ENCODE data around the gene GPC1.
"Not testable (repeated sequence)": the region's sequence is repeated elsewhere in the genome, so short reads cannot be mapped to it uniquely, and the experiment has no call there.

The GPC1 gene, protein sequence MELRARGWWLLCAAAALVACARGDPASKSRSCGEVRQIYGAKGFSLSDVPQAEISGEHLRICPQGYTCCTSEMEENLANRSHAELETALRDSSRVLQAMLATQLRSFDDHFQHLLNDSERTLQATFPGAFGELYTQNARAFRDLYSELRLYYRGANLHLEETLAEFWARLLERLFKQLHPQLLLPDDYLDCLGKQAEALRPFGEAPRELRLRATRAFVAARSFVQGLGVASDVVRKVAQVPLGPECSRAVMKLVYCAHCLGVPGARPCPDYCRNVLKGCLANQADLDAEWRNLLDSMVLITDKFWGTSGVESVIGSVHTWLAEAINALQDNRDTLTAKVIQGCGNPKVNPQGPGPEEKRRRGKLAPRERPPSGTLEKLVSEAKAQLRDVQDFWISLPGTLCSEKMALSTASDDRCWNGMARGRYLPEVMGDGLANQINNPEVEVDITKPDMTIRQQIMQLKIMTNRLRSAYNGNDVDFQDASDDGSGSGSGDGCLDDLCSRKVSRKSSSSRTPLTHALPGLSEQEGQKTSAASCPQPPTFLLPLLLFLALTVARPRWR

DNA sequence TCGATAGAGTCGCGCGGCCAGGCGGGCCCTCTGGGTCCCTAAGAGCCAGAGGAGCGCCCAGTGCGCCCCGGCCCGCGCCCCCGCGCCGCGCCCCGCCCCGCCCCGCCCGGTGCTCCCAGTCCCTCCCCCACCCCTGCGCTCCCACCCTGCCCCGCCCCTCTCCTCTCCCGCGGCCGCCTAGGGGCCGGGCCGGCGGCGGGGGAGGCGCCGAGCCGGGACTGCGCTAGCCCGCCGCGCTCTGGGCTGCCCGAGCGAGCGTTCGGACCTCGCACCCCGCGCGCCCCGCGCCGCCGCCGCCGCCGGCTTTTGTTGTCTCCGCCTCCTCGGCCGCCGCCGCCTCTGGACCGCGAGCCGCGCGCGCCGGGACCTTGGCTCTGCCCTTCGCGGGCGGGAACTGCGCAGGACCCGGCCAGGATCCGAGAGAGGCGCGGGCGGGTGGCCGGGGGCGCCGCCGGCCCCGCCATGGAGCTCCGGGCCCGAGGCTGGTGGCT is at the start of gene GPC1:
Gene GPC1 (plus strand): TSS at position 207 of the 491 bp plus-strand sequence. CDS start 256 bp downstream, at position 463.
- no peak for DNase-seq

DNA sequence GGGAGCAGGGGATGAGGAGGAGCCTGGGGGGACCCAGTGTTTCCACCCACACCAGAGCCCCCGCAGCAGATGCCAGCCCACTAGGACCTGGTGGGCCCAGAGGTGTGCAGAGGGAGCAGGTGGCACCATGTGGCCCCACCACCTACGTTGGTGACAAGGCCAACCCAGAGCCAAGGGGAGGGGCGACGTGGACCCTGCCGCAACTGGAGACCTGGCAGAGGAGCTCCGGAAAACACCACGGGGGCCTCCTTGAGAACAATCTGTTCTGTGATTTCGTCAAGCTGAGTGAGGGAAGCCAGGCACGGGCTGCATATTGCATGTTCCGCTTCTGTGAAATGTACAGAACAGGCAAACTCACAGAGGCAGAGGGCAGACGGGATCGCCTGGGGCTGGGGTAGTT is 49.1 kb upstream of the GPC1 start:
- DNase-seq = no peak

DNA sequence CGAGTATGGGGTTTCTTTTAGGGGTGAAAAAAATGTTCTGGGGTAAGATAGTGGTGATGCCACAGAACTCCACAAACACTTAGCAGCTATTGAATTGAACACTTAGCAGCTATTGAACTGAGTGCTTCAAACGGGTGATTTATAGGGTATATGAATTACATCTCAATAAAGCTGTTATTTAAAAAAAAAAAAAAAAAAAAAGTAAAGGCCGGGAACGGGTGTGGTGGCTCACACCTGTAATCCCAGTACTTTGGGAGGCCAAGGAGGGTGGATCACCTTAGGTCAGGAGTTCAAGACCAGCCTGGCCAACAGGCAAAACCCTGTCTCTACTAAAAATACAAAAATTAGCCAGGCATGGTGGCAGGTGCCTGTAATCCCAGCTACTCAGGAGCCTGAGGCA is 48.7 kb upstream of the GPC1 start:
- not testable (repeated sequence) for DNase-seq

DNA sequence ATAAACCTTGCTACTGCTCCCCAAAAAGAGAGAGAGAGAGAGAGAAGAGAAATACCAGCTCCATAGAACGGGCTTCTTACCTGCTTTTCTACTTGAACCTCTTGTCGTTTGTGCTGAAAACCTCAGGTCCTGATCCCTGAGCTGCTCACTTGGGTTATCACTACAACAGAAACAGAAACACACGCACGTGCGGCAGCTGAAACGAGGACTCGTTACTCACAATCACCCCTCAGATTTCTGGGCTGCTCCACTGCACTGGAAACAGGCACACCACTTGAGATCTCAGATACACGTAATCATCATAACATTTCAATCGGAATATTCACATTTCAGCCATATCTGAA is 48.2 kb upstream of the GPC1 start:
- DNase-seq = no peak

DNA sequence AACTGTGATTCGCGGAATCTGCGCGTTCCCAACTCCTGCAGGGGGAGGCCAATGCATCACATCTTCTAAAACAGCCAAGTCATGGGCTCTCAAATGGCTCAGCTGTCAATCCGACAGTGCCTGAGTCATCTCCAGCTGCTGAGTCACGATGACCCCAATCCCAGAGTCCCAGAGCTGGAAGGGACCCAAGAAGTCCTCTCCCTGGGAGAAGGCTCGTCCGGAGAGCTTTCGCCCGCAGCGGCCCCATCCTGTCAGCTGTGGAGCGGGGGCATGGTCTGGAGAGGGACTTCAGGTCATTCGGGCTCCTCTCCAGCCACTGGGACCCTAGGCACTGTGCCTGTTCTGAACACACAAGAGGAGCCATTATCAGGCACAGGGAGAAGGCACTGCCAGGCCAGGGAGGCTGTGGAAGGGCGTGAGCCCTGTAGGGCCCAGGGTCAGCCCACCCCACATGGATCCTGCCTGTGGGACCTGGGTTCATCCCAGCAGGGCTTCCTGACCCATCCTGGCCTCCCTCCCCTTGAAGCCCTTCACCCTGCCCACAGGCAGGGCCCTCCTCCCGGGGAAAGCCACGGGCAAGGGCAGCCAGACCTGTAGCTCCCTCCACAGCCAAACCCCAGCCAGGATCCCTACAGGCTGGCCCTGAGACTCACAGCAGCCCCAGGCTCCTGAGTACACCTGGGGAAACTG is 47.6 kb upstream of the GPC1 start:
- DNase-seq = no peak

DNA sequence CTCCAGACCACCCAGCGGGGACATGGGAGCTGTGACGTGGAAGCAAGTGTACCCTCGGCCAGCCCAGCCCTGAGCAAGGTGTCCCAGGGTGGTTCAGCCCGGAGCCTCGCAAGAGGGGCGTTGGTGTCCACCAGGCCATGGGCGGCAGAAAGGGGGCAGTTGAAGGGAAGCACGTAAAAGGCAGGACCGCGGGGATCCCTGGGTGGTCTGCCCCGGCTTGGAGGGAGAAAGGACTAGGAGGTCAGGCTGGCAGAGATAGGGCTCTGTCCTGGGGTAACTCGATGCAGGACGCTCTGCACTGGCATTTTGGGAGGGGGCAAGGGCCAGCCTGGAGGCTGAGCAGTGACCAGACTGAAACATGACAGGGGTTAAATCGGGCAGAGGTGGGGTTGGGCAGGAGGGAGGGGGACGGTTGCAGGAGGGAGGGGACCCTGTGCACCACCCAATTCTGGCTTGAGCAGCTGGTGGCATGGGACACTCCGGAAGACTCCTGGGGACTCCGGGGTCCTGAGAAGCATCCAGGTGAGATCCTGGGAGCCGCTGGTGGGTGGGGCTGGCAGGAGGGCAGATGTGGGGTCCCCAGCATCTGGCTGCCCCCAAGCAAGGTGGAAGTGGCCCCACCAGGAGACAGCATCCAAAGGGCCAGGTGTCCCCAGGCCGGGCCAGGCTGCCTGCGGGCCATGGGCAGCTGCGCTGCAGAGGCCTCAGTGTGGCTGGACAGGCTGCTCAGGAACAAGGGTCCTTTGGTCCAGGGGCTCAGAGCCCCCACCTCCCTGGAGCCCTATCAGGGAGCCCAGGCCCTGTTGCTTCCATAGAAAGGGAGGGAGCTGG is 46.8 kb upstream of the GPC1 start:
- DNase-seq = no peak

DNA sequence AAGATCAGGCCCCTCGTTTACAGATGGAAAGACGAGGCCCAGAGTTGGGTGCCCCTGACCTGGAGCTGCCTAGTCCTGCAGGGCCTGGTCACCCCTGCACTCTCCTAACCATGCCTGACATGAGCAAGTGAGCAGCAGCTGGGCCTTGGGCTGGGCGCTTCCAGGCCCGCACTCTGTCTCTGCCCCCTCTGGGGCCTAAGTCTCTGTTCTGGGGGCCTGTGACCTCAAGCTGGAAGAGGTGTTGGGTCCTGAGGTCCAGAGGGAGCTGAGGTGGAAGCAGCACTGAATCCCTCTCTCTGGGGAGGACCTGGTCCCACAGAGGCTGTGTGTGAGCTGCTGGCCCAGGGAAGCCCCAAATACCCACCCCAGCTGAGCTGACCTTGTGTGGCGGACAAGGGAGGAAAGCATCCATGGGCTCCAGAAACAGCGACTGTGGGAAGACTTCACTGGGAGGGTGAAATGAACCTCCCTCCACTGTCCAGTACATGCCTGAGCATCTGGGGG is 46.1 kb upstream of the GPC1 start:
- DNase-seq = no peak

DNA sequence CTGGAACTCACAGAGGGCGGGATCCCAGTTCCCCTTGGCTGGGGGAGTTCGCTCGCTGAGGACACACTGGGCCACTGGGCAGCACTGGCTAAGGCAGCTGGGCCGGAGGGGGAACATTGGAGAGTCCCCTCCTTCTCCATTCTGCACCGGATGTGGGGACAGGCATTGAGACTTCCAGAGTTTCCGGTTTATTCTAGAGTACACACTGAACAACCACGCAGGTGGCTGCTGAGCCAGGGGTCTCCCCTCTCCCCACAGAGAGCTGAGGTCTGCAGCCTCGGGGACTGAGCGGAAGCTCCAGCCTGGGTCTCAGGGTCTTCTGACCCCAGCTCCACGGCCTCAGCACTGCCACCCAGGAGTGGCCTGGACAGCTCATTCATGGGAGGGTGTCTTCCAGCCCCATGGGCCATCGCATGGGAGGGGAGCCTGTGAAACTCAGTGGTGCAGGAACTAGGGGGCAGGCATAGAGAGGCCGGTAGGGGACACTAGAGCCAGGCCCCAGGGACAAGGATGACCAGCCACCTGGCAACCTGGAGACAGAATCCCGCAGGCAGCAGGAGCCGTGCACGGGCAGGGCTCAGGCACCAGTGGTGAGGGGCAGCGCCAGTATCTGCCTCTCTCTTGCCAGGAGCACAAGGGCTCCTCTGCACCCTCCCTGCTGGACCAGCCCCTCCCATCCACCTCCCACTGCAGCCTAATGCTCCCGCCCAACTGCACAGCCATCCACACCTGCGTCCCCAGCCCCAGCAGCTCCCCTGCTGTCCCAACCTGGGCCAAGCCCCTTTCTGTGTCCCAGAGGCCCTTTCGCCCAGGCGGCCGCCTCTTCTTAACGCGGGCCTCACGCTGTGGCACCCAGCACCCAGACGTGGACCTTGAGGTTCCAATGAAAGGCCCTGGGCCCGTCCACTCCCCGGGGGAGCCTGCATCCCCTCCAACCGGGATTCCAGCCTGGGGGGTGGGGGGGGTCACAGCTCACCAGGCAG is 45.1 kb upstream of the GPC1 start:
- no peak for DNase-seq

DNA sequence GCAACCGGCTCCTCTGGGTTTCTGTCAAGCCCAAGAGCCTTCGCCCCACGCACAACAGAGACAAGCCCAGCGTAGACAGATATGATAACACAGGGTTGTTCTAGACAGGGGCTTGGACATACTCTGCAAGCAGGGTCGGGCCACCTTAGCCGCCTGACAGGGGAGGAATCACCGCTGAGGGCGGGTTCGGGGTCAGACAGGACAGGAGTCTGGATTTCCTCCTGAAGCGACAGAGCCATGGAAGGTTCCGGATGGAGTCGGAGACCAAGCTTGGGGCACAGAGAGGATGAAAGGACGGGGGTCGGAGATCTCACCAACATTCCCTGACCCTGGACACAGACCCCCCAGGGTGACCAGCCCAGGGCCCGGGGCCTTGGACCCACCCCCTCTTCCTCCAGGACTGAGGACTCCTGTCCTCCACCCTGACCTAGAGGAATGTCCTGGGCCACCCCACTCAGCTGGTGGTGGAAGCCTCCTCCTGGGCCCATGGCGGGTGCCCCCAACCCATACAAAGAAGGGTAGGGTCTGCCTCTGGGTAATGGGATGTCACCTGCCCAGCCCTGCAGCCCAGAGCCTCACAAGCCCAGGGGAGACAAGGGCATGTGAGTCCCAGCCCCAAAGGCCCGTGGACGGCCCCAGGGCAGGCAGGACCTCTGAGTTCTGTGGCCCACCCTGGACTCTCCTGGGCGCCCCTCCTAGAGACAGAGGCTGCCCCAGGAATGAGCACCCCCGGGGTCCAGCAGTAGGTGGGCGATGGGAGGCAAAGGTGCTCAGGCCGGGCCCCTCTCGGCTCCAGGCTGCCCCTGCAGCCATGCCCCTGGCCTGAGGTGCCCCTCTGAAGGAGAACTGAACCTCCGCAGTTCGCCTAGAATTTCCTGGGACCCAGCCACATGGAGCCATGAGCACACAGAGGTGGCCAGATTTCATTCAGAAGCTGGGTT is 44.1 kb upstream of the GPC1 start:
- DNase-seq = no peak

DNA sequence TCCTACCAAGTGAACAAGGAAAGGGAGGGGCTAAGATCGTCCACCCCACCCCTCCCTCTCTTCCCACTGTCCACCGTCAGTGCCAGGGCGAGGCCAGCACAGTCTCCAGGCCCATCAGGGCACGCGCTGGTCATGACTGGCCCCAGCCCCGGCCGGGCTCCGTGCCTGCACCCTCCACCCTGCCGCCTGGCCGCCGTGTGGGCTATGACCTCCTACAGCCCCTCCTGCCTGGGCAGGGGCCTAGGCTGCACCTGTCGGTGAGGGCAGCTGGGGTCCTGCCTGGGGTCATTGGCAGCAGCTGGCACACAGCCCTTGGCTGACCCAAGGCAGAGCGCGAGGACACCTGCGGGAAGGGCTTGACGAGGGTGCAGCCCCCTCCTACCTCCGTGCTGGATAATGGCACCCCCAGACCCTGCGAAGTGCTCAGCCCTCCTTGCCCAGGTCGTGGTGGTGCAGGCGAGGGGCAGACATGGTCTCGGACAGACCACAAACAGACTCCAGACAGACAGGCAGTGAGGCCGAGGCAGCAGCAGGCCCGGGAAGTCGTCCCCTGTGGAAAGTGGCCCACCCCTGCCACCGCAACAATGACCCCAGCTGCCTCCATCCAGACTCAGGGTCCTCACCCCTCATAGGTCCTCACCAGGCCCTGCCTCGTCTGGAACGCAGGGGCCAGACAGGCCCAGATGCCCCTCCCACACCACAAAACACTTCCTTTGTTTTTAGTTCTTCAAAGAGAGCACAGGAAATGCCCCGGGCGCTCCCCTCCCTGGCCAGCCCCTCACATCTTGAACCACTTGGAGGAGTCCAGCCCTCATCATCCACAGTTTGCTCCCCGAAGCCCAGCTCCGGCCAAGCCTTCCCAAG is 43.1 kb upstream of the GPC1 start:
- no peak for DNase-seq

DNA sequence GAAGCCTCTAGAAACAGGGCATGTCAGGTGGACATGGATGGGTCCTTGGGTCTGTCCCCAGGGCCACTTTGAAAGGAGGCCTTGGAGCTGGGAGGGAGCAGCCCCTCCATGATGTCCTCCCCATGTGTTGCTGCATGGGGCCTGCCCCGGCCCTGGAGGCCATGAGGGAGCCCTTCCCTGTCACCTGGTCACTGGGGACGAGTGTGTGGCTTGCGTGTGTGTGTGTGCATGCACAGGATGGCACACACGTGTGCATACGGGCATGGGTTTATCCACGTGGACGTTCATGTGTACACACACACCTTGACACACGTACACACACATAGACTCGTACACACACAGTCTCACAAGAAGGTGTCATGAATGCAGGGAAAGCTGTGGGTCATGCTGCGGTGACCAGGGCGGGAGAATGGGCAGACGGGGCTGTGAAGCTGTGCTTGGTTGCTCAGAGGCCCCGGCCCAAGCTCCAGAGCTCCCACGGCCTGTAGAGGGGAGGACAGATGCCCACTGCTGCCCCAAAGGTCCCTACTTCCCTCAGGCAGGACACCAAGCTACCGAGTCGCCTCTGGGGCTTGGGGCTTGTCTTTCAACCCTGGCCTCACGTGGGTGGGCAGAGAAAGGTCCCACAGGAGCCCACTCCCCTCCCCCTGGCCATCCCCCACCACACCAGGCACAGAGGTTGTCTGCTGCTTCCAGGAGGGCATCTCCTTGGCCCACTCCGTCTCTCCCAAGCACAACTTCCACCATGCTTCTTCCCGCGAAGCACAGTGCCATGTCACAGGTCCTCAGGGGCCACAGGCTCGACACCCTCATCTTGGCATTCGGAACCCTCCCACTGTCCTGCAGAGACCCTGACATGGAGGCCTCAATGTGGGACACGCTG is 42.3 kb upstream of the GPC1 start:
- DNase-seq = no peak

DNA sequence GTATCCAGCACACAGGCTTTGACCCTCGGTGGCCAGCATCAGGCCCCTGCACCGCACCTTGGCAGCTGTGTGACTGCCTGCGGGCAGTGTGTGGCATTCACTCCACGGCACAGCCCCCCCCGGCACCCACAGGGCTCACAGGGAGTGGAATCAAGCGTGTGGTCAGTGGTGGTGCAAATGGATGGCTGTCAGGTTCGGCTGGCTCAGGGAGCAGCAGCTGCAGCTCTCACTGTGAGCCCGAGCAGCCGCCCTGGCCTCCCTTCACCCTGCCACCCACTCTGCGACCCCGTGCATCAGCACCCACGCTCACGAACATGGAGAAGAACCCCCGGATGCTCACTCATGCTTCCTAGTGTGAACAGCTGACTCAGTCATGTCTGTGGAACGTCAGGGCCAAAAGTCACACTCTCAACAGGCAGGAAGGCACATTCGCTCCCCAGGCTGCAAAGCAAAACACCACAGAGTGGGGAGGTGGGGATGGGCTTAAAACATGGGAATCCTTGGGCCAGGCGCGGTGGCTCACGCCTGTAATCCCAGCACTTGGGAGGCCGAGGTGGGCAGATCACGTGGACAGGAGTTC is 41.5 kb upstream of the GPC1 start:
- no peak for DNase-seq

DNA sequence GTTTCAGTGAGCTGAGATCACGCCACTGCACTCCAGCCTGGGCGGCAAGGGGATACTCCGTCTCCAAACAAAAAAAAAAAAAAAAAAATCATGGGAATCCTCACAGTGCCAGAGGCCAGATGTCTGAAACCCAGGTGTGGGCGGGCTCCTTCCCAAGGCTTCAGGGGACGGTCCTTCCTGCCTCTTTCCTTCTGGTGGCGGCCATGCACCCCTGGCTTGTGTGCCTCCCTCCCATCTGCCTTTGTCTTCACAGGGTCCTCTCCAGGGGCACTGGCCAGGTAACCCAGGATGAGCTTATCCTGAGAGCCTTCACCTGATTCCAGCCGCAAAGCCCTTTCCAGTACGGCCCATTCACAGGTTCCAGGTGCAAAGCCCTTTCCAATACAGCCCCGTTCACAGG is 40.9 kb upstream of the GPC1 start:
- no peak for DNase-seq

DNA sequence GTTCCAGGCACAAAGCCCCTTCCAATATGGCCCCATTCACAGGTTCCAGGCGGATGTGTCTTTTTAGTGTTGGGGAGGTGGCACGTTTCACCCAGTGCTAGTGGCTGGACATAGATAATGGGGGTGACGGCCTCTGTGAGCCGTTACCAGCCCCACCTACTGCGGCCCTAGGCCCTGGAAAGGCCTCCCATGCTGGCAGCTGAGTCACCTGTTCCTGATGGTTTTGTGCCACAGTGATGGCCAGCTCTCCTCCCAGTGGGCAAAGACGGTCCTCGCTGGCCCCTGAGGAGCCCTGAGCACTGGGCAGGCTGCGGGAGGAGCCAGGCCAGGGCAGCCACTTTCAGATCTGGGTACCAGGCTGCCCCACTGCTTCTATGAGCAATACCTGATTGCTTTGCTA is 40.0 kb upstream of the GPC1 start:
- no peak for DNase-seq

DNA sequence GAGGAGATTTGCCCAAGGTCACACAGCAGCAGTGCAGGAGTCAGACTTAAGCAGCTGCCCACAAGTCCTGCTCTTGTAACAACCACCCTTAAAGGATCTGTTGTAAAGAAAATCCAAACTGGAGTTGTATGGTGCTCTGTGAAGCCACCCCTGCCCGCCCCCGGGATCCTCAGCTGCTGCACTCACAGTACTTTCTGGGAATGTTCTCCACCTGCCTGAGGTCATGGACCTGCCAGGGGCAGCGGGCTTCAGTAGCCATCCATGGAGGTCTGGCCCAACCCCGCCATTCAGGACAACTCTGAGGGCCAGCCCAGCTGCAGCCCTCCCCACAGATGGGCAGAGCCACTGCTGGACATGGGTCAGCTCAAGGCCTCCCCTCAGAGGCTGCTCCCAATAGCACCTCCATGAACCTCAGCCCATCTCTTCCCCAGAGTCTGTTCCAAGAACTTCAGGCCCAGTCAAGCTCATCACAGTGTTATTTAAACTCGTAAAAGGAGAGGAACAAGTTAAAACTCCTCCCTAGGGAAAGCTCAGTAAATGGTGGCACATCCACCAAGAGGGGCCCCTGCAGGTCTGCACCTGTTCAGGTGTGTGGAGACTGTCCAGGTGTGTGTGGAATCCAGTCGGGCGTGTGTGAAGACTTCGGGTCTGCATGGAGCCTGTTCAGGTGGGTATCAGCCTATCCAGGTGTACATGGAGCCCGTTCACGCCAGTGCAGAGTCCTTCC is 39.4 kb upstream of the GPC1 start:
- DNase-seq = no peak

DNA sequence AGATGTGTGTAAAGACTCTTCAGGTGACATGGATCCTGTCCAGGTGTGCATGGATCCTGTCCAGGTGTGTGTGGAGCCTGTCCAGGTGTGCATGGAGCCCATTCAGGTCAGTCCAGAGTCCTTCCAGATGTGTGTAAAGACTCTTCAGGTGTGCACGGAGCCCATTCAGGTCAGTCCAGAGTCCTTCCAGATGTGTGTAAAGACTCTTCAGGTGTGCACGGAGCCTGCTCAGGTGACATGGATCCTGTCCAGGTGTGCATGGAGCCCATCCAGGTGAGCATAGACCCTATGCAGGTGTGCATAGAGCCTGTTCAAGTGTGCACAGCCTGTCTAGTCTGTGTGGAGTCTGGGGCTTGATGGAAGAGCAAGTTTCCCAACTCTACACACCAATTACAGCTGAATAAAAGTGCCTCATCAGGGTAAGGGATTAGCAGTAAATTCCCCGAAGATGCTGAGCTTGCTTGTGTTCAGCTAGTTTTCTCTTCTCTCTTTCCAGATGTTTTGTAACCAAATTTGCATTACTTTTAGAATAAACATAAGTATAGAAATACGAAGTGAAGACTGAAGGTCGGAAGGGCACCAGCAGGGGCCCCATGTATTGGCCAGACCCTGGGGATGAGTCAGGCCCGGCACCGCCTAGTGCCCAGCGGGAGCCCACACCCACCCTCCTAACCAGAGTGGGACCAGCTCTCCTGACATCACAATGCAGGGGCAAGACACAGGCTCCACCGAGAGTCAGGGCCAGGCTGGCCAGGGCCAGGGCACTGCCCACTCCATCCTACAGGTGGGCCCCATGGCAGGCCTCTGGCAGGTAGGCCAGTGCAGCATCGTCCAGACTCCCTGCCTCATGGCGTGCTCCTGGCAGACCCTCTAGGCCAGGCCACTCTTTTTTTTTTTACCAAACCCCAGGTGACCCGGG is 38.6 kb upstream of the GPC1 start:
- no peak for DNase-seq

All from activated effector memory CD4-positive, alpha-beta T cell treated with Interleukin-2 at 50 U/mL for 16 hours (primary cell).